OCI-M2 (cell line): ENCODE results near the gene AFAP1L2.
"Not testable (repeated sequence)": the region's sequence is repeated elsewhere in the genome, so short reads cannot be mapped to it uniquely, and the experiment has no call there.

Experiments
- DNase-seq: peaks from one replicate; lab custom pipeline; 2025; ENCODE audit not compliant: unreplicated experiment; lab: John Stamatoyannopoulos, UW

AFAP1L2 gene

DNA sequence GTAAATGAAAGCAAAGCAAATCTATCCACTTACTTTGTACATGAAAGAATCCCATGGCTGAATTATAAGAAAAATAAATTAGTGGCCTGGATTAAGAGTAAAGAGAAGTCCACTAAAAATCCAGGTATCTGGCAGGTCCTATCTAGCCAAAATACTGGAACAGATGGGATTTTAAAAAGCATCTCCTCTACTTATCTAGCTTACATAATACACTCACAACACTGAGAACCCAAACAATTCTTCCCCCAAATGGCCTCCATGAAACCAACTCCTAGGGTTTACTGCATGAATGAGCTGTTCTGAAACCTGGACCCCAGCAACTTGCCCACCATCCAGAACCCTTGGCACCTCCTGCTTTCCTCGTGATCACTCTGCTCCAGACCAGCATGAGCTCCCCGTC is 61.3 kb downstream of the AFAP1L2 start:
- no peak for DNase-seq

DNA sequence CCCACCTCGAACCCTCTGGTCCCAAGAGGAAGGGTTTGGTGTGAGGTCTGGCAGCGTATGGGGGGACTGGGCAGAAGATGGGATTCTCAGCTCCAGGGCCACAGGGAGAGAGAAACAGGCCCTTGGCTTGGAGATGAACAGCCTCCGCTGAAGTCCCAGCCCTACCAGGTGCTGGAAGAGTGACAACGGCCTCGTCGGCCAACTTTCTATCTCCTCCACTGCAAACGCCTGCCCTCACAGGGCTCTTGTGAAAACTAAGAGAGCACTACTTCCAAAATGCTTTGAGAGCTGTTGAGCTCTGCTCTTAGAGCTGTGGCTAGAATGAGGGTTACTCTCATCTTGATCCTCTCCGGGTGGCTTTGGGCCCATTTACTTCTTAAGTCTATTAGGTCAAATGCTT is 63.5 kb downstream of the AFAP1L2 start:
- DNase-seq = no peak

DNA sequence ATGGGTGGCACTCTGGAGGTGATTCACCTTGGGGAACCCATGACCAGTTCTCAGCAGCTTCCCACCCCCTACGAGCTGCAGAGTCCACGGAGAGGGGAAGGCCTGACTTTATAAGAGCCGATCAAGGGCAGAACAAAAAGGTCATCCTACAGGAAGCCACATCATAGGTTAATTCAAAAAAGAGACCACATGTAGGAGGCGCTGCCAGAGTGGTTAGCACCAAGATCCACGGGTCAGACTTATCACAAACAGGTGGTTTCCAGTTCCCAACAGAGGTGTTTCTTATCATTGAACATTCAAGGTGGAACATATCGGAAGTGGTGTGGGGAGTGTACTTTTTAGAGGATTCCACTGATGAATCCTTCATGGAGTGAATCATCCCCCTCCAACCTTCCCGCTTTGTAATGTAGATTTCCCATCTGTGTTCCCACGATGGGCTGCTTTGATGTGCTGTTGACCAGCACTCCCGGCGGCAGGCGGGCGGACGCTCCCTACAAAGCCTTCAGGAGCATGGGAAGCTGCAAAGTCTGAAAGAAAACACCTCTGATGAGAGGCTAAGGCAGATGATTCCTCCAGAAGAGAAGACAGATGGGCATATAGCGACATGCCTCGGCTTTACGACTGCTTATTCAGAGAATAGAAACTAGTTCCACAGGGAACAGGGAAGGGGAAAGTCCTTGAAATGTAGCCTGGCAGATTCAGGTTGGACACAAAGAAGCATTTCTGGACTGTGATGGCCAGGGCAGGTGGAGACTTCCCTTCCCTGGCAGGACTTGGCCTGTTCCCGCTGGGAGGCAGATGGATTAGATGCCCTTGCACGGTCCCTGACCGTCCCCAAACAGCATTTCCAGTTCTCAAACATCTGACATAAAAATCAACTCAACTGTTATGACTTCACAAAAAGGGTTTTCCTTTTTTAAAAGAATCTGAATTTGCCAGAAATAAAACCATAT is 66.5 kb downstream of the AFAP1L2 start:
- no peak for DNase-seq

DNA sequence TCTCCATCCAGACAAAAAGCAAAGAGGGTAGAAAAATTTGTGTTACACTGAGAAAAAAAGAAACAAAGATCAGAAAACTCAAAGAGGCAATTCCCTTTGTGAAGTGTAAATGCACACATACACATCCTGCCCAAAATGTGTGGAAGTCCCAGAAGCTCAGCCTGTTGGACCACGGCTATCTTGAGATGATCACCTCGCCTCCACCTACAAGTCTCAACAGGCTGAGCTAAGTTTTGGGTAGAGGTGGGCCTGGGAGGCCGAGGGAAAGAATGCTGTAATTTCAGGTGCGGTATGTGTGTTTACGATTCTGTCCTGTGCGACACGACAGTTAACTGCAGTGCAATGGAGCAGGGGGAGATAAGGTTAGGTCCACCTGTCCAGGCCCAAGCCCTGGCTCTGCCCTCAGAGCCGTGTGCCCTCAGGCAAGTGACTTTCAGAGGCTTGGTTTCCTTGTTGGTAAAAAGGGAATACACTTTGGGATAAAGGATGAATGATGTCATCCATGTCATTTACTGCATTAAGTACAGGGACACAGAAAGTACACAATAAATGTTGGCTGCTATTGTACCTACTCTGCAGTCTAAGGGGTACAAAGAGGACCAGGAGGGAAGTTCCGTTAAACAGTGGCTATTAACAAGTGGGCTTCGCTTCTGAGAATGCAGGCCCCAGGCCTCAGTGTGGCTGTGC is 67.3 kb downstream of the AFAP1L2 start:
- no peak for DNase-seq

DNA sequence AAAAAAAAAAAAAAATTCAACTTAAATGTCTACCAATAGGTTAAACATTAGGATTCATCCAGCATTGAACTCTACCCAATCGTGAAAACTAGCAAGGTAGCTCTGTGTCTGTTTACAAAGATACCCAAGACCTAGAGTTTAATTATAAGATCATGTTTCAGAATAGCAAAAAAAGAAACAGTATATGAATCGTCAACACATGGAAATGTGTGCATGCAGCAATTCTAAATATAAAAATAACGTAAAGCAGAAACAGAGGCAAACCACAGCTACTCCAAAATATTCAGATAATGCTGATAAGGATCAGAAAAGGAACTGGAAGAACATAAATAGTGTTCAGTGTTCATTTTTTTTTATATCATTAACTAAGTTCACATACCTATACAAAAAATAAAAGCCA is 68.7 kb downstream of the AFAP1L2 start:
- DNase-seq = no peak

DNA sequence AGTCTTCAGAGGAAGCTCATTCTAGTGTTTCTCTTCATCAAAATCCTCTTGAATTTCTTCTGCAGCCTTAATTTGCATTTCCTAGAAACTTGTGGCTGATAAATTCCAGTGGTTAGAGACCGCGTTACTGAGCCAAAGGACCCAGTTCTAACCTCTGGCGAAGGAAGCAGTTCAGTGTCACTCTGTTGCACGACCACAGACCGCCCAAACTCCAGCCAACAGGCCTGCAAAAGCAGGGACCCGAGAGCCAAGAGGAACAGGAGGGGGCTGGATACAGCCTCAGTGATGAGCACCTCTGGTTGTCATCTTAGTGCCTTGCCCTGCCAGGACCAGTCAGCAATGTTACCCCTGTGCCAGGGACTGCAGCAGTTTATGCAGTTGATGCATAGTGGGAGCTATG is 70.0 kb downstream of the AFAP1L2 start:
- DNase-seq = no peak

DNA sequence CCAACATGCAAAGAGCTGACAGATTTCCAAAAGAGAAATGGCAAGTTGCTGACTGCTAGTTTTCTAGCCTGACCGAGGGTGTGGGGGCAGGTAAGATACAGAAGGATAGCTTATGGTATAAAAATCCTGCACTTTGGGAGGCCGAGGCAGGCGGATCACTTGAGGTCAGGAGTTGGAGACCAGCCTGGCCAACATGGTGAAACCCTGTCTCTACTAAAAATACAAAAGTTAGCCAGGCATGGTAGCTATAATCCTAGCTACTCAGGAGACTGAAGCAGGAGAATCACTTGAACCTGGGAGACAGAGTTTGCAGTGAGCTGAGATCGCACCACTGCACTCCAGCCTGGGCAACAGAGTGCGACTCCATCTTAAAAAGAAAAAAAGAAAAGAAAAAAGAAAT is 70.9 kb downstream of the AFAP1L2 start:
- DNase-seq = not testable (repeated sequence)

DNA sequence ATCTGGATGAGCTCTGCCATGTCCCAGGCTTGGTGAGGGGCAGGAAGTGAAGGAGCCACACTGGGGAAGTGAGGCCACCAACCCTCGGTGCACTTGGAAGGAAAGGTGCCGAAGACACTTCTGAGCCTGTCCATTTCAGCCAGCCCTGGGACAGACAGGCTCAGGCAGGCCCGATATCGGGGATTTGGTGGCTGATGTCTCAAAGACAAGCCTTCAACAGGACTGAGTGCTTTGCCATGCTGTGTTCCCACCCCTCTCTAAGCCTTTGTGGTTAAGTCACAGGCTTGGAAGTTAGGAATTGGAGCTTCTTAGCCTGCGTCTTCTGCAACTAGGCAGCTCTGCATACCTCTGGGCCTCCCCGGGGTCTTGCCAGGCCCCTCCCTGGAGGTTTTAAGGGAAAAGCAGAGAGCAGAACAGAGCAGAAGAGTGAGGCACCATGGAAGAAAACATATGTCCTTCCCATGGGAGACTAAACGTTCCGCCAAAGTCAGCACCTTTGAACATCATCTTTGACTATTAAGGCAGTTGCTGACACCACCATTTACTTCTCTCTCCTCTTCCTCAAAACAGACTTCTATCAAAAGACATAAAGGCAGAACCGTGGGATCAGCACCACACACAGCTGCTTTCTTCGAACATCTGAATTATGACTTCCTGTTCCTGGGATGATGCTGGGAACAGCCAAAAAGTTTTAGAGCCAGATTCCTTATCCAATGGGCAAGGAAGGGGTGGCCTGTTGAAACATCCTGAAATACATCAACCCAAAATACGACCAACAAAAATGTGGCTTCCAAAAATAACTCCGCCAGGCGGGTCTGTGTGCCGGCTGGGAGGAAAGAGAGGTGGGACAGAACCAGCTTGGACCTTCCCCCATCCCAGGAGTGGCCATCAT is 71.8 kb downstream of the AFAP1L2 start:
- DNase-seq = no peak

DNA sequence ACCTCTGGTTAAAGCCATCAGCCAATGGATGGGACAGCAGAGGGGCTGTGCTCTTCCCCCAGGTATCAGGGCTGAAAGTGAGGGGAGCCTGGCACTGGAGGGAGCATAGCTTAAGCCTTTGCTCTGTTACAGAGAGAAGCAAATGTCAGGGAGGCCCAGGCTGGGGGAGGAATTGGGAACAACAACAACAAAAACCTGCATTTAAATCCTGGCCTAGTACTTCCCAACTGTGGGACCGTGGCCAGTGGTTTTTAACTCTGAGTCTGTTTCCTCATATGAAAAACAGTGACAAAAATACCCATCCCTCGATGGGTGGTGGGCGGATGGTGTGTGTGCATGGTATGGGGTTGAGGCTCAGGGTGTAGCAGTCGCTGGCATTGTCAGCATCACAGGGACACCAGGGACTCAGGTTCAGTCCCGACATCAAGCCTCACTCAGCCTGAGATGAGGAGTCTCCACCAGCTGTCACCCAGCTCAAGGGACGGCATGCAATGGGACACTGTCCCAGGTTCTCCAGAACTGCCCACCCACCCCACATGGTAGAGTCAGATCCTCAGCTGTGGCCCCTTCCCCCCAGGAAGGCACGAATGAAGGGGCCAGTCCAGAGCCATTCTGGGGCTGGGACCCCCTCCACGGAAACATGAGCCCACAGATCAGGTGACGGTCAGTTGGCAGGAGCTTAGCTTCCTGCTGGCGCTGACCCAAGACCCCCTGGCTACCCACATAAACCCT is 74.5 kb downstream of the AFAP1L2 start:
- DNase-seq = no peak

DNA sequence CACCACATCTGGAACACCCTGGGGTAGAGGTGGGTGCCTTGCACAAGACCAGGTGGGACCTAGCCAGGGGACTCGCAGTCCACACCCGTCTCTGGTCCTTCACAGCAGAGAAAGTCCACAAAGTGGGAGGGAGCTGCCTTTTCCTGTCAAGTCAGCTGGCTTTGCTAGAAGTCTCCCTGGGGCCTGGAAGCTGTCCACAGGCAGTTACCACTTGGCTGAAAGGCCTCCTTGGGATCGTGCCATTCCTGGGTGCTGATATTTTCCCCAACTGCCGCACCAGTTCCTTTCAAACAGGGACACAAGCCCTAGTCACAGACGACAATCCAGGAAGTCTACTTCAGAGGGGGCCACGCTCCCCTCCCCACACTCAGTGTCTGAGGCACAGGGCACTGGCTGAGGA is 75.4 kb downstream of the AFAP1L2 start:
- DNase-seq = no peak

DNA sequence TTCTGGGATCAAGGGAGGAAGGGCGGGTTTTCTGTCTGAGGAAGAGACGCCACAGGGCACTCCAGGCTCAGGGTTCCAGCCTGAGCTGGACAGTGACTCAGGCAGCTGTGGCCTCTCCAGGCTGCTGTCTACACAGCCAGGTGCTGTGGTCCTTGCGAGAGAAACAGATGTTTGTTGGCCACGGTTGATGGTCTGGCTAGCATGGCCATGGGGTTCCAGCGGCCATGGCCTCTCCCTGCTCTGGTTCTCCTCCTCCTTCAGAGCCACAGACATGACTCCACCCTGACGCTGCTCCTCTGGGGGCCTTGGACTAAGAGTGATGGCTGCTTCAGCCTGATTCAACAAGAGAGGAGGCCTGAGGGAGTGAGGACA is 75.9 kb downstream of the AFAP1L2 start:
- DNase-seq = no peak

DNA sequence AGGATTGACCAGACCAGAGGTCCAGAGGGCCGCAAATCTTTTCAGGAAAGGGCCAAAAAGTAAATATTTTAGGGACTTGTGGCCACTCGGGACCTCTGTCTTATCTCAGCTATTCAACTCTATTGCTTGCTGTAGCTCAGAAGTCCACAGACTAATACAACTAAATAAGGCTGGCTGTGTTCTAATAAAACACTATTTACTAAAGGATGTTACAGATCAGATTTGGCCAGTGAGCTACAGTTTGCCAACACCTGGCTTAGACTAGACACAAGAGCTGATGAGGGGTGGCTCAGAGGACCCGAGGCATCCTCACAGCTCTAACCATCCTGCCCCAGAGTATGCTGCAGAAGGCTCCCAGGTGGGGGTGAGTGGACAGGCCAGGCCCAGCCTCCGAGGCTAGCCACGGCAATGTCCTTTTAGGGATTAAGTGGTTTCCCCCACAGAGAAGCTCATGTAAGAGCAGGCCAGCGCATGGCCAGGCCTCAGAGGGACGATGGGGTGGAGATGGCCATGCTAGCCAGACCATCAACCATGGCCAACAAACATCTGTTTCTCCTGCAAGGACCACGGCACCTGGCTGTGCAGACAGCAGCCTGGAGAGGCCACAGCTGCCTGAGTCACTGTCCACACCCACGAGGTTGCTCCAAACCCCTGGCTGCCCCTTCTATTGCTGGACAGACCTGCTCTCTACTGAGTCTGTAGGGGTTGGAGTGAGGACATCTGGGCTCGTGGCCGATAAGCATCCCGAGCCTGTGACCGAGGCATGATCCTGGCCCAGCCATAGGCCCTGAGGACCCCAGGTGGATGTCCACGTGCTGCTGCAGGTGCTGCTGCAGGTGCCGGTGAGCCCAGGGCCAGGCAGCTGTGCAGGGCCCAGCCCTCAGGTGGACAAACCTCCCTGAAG is 76.5 kb downstream of the AFAP1L2 start:
- DNase-seq = no peak

DNA sequence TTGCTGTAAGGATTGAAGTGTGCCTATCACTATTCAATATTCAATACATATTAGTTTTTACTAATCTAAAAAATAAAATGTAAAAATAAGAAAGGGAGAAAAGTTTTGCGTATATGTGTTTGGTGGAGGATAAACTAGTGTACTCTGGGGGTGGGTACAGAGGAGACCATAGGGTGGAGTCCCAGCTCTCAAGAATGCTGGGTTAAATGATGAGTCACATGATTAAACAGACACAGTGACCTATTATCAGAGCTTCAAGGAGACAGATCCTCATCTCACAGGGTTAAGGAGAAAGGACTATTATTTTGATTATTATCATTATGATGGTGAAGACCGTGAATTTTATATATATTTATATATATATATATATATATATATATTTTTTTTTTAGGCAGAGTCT is 77.5 kb downstream of the AFAP1L2 start:
- DNase-seq = no peak

DNA sequence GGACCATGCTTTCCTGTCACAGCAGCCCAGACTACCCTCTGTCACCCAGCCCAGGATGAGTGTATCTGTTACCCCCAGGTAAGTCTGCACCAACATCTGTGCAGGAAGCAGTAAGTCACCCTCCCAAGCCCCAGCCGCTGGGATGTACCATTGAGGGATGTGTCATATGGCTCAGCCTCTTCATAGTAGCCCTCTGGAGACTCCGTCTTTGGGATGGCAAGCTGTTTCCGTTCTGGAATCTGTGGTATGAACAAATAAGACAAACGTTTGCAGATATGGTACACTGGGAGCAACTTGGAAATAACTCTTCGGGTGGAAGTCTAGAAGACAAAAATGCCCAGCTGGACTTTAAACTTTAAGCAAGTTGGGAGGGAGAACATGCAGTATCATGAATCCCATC is 81.3 kb downstream of the AFAP1L2 start:
- DNase-seq = no peak

DNA sequence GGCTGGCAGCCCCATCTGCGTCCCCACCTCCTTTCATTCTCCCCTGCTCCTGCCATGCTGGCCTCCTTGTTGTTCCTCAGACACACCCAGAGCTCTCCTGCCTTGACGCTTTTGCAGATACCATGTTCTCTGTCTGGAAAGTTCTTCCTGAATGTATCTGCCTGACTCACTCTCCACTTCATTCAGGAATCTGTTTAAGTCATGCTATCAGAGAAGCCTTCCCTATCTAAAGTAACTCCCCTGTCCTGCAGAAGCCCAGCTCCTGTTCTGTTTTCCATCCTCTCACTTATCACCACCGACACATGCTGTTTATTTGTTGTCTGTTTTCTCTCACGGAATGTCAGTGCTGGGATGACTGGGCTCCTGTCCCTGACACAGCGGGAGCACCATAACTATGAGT is 82.0 kb downstream of the AFAP1L2 start:
- no peak for DNase-seq

DNA sequence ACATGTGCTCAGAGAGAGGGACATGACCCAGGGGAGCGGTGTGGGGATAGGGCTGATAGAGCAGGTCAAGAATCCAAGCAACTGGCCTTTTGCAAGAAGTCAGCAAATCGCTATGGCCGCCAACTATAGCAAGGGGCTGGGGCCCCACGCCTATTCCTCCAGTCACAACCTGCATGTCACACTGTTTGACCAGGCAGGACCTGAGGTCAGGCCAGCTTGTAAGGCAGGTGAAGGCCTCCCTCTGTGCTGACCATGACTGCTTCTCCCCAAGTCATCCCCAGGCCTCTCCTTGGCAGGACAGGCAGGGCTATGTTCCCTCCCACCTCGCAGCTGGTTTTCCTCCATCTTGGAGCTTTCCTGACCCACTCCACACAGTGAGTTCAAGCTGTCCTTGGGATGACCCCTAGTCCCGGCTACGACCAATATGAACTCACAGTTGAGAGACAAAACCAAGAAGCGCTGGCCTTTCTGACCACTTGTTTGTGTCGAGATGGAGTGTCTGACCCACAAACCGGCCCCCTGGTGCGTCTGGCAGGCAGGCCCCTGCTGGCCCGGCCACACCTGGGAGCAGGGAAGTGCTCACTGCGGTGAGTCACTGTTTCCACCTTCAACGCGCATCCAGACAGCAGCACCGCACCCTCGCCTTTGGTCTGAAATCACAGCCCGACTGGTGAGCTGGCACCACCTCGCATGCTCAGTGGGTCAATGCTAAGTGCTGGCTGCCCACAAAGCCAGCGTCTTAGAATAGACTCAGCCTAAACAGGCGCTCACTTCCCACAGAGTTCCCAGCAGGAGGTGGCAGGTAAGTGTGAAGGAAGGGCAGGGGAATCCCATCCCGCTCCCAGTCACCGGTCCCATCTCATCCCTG is 83.8 kb downstream of the AFAP1L2 start:
- no peak for DNase-seq

DNA sequence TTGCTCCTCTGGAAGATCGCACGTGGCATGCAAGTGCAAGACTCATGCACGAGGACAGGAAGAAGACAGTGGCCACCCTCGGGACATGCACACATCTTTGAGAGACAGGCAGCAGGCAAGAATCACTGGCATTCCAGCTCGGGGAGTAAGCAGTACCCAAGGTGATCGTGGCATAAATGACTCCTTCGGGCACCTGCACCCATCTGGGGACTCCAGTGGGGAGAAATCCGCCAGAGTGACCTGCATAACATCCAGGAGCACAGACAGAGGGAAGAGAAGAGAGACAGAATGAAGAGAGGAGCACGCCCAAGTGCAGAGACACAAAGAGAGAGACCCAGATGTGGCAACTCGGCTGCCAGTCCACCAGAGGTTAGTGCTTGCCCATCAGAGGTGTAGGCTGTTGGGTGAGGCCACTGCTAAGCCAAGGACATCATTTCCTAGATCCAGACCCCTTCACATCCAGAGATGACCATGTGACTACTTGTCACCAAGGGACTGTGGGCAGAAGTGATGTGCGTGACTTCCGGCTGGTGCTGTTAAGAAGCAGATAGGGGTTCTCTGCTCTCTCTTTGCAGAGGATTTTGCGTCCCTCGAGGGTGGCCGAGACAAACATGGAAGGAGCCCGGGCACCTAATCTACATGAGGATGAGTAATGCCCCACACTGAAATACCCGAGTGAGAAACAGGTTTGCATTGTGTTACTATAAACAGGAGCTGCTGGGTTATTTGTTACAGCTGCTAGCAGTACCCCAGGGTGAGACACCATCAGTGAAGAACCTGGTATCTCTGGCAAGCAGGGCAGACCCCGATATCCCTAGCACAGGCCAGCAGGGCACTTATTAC is 84.7 kb downstream of the AFAP1L2 start:
- DNase-seq = no peak

DNA sequence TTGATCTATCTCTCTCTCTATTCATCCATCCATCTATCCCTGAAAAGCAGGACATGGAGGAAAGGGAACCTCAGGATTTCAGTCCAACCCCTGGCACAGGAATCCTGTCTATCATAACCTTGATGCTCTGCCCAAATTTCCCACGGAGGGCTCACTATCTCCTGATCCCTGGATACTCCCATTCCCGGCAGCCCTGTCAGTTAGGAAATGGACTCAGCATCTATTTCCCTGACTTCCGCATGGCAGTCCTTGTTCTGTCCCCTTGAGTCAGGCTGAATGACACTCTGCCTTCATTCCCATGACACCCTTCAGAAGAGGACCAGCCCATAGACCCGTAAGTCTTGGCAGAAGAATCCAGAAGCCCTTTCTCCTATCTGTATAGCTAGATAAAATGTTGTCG is 87.6 kb downstream of the AFAP1L2 start:
- no peak for DNase-seq
